Omental fat pad (tissue), 4 donors: ENCODE measurements around the gene ATR. TPM values are rescaled to one million over a fixed set of nuclear protein-coding genes. Genes with fewer than 3 reads are reported as not detected.
"Not testable (repeated sequence)": the region's sequence is repeated elsewhere in the genome, so short reads cannot be mapped to it uniquely, and the experiment has no call there.

Source experiments
- ATAC-seq: fragments of 150-250 bp; one replicate; pipeline ENCODE4 v1.9.1; 2016; ENCODE audit warnings: mild to moderate bottlenecking, moderate library complexity; ENCODE audit not compliant: low FRiP score
- DNase-seq: peaks from one replicate; pipeline ENCODE4 v3.0.0-alpha.2; 2019; ENCODE audit warnings: low spot score
- total RNA-seq, 4 donors: library from RNA; depleted of rRNA; stranded (reverse); fragments of >200 nt; gene quantifications; one replicate each; pipeline ENCODE4 v1.1.0, GENCODE V29; 2016
- TF ChIP-seq, protein P1 (sequence below), 3 donors: fragments of 450-650 bp; IDR thresholded peaks; one replicate each; pipeline ENCODE4 v1.5.1; 2016 to 2017; ENCODE audit warnings: antibody characterized with exemption in 3 of 3, mild to moderate bottlenecking in 3 of 3, moderate library complexity in 2 of 3

Gene ATR
- total RNA-seq, 4 donors from 2014 or later: 18.8 to 35.8 (median 32.3) TPM

DNA sequence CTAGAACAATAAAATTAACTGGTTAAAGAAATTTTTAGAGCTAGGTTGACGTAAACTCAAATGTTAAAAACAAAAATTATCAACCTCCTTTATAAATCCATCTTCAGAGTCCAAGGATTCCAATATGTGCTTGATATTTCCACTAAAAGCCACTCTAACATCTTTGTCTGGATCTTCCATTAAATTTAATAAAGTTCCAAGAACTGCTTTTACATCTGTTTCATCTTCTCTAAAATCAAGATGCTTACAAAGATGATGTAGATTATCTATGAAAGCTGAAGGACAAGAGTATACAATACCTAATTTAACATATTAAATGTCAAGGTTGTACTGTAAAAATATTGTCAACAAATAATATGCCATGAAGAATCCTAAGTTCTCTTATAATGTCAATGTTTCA, 24.8 kb downstream of the ATR start:
- DNase-seq (no peak), ATAC-seq (no peak)
- TF ChIP-seq, protein P1, sequence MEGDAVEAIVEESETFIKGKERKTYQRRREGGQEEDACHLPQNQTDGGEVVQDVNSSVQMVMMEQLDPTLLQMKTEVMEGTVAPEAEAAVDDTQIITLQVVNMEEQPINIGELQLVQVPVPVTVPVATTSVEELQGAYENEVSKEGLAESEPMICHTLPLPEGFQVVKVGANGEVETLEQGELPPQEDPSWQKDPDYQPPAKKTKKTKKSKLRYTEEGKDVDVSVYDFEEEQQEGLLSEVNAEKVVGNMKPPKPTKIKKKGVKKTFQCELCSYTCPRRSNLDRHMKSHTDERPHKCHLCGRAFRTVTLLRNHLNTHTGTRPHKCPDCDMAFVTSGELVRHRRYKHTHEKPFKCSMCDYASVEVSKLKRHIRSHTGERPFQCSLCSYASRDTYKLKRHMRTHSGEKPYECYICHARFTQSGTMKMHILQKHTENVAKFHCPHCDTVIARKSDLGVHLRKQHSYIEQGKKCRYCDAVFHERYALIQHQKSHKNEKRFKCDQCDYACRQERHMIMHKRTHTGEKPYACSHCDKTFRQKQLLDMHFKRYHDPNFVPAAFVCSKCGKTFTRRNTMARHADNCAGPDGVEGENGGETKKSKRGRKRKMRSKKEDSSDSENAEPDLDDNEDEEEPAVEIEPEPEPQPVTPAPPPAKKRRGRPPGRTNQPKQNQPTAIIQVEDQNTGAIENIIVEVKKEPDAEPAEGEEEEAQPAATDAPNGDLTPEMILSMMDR (IDR thresholded peaks at IDR 0.05): no peak

DNA sequence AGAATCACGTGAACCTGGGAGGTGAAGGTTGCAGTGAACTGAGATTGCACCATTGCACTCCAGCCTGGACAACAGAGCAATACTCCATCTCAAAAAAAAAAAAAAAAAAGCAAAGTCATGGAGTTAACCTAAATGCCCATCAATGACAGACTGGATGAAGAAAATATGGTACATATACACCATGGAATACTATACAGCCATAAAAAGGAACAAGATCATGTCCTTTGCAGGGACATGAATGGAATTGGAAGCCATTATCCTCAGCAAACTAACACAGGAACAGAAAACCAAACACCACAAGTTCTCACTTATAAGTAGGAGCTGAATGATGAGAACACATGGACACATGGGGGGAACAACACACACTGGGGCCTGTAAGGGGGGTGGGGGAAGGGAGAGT, 26.0 kb downstream of the ATR start:
- not testable (repeated sequence) for DNase-seq, ATAC-seq

DNA sequence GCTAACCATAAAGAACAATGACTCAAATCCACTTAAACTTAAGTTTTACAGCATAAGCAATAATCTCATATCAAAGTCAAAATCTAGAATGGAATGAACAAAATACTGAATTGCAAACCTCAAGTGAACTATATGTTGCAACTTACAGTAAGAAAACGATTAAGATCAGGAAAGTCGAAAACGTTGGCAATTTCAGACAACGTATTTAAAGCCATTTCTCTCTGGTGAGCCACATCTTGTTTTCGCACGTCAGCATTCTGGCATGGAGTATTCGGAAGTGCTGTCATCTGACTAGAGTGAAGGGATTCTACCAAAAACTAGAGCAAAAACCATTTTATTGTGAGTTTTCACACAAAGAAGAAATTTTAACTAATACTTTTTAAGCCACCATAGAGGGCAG, 28.5 kb downstream of the ATR start:
- ATAC-seq (no peak), DNase-seq (no peak)
- TF ChIP-seq, protein P1 (IDR thresholded peaks at IDR 0.05): no peak

DNA sequence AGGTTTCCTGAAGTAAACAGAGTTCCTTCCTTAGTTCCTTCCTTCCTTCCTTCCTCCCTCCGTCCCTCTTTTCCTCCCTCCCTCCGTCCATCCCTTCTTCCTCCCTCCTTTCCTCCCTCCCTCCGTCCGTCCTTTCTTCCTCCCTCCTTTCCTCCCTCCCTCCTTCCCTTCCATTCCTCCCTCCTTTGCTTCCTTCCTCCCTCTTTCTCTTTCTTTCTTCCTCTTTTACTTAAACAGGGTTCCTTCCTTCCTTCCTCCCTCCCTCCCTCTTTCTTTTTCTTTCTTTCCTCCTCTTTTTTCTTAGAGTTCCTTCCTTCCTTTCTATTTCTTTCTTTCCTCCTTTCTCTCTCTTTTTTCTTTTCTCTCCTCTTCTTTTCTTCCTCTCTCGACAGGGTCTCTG, 35.2 kb downstream of the ATR start:
- no peak for ATAC-seq
- no peak for DNase-seq
- TF ChIP-seq, protein P1 (IDR thresholded peaks at IDR 0.05): no peak

DNA sequence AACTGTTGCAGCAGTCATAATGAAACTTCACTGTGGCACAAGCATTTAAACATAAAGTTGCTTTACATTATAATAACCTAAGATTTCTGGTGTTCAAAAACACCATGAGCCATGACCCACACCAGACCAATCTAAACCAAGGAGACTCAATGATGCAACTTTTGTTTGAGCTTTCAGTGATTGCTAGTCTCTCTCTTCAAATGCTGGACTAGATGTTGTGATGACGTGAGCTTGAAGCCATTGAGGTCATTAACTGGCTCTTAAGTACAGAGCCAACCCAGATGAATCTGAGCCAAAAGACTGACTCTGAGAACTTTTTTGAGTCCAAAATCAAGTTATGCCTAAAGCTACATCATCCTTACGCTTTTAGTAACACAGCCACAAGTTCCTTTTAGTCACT, 36.5 kb downstream of the ATR start:
- no peak for ATAC-seq
- TF ChIP-seq, protein P1 (IDR thresholded peaks at IDR 0.05): no peak
- DNase-seq: no peak

DNA sequence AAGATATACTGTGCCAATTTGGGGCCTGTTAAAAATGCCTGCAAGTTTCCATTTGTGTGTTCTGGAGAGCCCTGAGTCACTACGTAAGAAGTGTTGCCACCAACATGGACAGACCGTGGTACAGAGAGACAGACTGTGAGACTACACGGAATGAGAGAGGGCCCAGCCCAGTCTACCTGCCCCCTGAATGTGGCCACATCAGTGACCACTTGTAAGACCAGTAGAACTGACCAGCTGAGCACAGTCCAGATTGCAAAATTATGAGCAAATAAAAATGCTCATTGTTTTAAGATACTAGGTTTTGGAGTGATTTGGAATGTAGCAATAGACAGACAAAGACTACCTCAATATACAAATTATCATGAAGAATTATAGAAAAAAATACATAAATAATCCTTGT, 42.0 kb downstream of the ATR start:
- DNase-seq: no peak
- TF ChIP-seq, protein P1 (IDR thresholded peaks at IDR 0.05): no peak
- no peak for ATAC-seq

DNA sequence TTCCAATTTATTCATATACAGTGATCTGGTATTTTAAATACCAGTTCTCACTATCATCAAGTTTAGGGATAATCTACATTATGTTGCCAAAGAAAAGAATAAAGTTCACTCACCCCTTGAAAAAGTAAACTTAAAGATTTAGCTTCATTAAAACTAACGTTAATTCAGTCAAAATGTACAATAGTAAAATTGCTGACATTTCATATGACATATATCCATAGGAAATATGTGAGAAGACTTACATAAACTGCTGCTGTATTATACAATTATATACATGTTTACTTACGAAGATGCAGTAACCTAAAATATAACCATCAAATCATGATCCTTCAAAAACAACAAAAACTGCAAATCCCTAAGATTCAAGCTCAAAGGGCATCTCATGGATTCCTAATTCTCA, 44.0 kb downstream of the ATR start:
- DNase-seq (no peak), ATAC-seq (no peak)
- TF ChIP-seq, protein P1 (IDR thresholded peaks at IDR 0.05): no peak

DNA sequence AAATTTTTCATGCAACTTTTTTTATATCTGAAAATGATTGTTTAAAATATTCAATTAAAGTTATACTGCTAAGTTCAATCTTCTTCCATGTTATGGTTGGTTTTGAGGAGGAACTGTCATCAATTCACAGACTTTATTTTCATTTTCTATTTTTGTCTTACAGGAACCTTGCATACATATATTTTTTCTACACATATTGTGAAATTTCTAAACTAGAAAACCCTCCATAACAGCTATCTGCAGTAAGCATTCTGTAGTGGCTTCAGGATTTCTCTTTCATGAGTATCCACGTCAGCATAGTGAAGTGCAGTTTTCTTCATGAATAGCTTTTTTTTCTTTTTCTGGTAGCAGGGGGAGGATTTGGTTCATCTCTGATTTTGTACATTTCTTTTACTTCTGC, 48.2 kb downstream of the ATR start:
- ATAC-seq (no peak), DNase-seq (no peak)
- TF ChIP-seq, protein P1 (IDR thresholded peaks at IDR 0.05): no peak
